HG03135 (cell line): ENCODE measurements around the gene RFTN1.
"Not testable (repeated sequence)": the region's sequence is repeated elsewhere in the genome, so short reads cannot be mapped to it uniquely, and the experiment has no call there.

Source experiments
- ATAC-seq: cut with Tn5 transposase; IDR thresholded peaks from one replicate; pipeline ENCODE4 v1.9.1; 2021; ENCODE audit warnings: mild to moderate bottlenecking, moderate library complexity; ENCODE audit not compliant: unreplicated experiment

RFTN1 gene

DNA sequence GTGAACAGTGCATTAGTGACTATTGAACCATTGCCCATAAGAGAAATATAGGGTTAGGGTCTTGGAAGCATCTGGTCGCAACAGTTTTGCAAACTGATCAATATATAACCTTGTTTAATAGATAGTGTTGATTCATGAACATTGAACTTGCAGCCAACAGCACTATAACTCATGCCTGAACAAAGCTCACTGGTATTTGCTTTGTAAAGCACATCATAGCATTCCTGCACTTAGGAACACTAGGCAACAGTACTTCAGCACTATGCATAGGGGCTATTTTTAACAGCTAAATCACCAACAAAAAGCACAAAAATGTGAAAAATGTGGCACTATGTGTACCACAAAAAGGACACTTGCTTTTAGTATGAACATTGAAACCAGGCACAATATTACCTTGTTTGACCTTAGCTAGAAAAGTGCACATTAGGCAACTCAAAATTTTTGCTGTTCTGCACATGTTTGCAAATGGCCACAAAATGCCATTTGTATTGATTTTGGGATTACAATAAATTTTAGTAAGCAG is 180.5 kb downstream of the RFTN1 start:
- ATAC-seq, result no peak

DNA sequence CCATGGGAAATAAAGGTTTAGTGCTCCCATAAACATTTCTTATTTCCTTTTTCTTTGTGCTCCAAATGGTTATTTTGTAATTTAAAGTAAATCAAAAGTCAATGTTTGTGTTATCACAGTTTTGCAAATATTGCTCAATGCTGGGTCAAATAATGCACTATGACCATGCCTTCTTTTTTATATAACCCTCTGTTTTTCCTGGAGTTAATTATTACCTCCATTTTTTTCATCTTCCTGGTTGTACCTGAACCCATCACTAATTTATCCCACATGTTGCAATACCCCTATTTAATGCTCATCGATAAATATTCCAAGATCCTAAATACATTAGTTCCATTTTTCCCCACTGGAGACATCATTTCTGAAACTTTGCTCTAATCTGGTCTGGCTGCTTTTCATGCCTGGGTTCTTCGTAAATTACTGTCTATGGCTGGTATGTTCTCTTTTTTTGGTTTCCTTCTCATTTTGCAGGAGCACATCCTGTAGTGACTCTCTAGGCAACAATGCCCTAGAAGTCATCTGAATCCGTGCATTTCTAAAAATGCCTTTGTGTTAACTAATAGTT is 182.1 kb downstream of the RFTN1 start:
- ATAC-seq, result no peak

DNA sequence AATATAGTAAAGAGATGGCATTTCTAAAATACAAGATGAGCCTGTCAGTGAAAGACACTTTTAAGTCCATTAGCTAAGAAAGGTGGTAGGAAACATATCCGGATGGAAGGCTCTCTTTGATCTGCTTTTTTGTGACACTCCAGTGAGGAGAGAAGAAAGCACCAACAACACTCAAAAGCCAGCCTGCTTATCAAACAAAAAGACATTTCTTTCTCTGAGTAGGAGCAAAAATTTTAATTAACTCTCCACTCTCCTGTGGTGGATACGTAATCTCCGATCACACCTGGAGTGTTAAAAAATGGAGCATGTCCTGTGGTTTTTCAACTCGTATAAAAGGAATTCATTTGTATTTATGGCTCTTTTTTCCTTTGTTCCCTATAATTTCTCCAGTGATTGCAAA is 183.1 kb downstream of the RFTN1 start:
- ATAC-seq, result no peak

DNA sequence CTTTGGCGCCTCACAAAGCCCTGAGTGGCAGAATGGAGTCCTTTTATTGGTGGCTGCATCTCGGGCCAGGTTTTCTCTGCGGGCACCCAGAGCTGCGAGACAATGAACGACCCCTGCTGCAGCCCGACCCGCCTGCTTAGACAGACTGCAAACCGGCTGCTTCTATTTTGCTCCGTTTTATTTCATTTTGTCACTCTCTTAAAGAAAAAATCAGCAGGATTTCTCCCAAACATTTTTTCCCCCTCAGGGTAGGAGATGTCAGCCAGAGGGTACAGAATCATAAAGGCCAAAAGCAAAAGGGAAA is 183.7 kb downstream of the RFTN1 start:
- no peak for ATAC-seq

DNA sequence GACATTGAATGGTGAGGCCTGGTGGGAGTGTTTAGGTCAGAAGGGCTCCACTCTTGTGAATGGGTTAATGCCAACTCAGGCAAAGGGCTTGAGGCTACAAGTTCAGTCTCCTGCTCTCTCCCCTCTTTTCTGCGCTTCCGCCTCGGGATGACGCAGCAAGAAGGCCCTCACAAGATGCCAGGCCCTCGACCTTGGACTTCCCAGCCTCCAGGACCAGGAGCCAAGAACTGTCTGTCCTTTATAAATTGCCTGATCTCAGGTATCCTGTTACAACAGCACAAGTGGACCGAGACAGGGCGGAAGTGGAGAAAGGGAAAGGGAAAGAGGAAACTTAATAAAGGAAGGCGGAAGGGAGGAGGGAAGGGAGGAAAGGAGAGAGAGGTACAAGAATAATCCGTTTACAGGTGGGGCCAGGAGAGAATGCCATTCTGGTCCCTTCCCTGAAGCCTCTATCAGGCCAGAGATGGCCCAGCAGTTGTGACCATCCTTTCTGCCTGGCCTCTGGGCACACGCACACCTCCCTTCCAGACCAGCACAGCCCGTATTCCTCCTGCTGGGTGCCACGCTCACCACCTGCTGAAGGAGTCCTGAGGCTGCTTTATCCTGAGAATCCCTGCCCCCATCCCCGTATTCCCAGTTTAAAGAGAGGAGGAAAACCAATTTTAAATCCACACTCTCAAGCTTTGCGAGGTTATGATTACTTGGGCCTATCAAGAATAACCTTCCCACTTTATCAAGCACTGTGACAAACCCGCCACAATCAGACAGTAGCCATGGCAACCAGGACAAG is 184.3 kb downstream of the RFTN1 start:
- no peak for ATAC-seq

DNA sequence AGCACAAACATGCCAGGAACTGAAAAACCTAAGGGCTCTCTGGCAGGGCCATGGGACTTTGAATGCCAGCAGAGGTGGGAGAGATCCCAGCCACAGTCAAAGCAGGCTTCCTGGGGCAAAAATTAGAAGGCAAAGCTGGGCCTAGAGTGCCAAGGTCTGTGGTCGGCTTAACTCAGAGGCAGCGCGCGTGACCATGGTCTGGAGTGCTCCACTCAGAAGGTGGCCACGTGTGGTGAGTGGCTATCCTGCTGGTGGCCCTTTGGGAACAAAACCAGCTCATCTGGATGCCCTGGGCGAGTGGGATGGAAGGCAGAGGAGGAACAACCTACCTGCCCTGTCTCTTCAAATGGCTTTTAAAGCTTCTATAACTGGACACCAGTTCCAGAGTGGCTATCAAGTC is 185.4 kb downstream of the RFTN1 start:
- no peak for ATAC-seq

DNA sequence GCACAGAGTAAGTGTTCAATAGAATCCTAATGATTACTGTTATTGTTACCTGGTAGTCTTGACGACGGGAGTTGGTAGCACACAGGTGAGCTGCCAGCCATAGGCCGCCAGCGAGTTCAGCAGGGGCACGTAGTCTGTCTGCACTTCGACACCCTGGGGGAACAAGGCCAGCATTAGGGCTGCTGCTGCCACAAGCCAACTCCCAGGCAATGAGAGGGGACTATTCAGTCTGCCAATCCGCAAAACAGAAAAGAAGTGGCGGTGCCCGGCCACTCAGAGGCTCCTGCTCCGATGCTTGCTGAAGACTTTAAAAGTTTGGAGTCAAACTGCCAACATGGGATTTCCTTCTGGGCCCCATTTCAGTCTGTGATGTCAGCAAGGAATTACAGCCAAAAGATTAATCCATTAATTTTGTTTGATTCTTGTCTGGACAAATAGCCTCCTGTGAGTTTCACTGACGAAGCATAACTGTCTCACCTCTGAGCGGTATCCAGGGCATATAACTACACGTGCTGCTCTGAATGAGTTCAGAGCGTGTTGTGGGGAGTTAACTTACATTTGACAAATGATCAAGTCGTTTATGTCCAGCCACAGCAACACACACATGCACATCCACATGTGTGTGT is 186.7 kb downstream of the RFTN1 start:
- ATAC-seq, result no peak

DNA sequence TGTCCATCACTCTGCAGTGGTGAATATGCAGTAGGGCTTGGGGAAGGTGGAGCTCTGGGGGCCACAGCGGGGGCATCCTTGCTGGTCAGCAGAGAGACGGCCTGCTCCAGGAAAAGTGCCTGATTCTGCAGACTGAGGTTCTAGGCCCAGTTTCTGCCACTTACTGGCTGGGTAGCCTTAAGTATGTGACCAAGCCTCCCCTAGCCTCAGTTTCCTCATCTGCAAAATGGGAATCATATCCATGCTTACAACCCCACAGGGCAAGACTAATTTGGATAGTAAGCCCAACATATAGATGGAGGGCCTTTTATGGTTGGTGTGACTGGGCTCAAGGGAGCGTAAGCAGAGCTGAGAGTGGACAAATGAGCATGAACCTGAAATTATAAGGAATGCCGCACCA is 187.6 kb downstream of the RFTN1 start:
- ATAC-seq, result no peak

DNA sequence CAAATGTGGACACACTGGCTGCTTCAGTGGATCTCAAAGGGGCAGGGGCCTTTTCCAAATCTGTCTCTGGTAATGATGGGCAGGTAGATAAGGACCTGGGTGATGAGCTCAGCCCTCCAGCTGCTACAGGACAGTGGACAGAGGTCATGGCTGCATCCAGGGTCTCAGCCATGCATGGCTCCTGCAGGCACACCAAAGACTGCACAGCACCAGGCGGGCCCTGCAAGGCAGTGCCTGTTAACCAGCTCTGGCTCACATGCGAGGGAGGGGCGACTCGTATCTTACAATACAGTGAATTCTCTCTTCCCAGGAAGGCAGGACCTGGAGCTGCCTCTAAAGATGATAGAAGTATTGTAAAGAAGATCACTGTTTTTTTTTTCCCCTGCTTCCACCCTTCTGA is 189.8 kb downstream of the RFTN1 start:
- ATAC-seq, result no peak

DNA sequence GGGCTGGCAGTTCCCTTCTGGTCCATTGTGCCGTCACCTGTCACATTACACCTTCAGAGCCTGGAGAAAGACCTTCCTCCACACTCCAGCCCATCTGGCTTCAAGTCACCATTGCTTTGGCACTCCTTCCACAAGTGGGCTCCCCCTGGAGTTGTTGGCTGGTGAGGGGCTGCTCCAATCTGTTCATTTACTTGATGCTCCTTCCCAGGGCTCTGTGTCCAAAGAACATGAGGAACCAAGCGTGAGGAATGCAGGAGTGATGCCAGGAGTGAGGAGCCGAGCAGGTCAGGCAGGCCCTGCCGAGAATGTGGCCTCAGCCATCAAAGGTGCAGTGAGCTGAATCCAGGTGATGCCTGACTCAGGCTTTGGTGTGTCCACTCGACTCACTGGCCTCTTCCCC is 191.3 kb downstream of the RFTN1 start:
- ATAC-seq, result no peak

DNA sequence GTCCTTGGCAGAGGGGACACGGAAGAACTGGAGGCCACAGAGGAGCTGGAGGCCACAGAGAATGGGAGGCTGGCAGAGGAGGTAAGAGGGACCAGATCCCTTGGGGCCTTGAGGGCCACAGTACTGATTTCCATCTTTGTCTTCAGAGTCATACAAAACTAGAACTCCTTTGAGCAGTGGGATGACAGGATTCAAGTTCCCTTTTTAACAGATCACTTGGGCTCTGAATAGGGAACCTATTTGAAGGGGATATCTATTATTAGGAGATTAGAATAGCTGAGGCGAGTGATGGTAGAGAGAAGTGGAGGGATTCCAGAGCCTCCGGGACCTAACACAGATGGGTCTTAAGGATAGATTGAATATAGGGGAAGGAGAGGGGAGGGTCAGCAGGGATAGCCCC is 192.8 kb downstream of the RFTN1 start:
- no peak for ATAC-seq

DNA sequence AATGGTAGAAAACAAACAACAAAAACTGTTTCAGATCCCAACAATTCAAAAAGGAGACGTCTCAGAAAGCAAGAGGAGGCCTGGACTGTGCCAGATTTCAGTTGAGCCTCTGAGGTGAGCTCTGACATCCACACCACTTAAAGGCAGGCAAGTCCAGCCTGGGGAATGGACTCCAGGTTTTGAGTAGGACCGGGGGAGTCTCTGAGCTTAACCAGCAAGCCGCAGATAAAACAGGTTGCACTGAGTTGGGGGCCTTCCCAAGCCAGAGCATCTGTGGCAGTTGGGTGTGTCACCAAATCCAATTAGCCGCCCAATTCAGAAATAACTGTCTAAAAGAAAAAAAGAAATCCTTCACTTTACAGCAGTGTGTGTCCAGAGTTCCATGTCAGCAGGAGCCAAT is 193.8 kb downstream of the RFTN1 start:
- ATAC-seq, result no peak

DNA sequence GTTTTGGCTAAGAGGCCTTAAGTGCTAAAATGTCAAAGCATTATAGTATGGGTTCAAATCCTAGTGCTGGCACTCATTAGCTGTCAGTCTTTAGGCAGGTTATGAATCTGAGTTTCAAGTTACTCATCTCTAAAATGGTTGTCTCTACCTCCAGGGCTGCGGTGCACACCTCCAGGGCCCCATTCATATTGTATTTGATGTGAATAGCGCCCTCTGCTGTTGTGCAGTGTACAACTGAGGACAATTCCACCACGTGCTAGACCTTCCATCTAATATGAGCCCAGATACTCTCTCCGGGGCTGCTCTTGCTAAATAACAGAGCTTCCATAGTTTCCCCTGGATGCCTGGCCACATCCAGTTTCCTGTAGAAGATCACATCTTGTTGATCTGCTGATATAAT is 194.2 kb downstream of the RFTN1 start:
- ATAC-seq, result no peak

DNA sequence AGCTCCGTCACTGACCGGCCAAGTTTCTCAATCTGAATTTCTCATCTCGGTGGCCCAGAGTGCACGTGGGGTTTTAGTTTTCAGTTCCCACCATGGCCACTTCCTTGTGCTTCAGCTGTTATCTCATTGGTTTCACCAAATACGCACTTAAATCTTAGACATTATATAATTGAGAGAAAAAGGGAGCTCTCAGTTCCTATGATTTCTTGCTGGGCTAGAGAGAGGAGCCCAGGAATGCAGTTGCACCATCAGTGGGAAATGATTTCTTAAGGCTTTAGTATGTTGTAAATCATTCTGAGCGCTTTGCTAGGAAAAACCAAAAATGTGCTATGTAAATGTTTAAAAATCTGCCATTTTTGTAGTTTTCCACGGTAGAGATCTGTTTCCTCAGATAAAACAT is 195.3 kb downstream of the RFTN1 start:
- ATAC-seq, result no peak

DNA sequence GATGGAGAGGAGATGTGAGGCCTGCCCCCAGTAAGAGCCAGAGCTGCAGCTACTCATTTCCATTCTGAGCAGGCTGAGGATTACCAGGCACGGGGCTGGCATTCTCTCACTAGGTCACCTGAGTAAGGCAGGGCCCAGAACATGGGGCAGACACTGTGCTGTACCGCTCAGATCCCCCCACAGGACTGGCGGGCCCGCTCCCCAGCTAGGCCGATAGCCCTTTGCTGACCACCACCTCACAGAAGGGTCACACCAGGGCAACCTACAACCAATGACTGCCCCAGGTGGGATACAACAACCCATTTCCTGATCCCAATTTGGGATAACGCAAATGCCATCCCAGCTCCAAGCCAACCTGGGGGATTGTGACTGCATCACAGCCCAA is 195.9 kb downstream of the RFTN1 start:
- ATAC-seq, result no peak

DNA sequence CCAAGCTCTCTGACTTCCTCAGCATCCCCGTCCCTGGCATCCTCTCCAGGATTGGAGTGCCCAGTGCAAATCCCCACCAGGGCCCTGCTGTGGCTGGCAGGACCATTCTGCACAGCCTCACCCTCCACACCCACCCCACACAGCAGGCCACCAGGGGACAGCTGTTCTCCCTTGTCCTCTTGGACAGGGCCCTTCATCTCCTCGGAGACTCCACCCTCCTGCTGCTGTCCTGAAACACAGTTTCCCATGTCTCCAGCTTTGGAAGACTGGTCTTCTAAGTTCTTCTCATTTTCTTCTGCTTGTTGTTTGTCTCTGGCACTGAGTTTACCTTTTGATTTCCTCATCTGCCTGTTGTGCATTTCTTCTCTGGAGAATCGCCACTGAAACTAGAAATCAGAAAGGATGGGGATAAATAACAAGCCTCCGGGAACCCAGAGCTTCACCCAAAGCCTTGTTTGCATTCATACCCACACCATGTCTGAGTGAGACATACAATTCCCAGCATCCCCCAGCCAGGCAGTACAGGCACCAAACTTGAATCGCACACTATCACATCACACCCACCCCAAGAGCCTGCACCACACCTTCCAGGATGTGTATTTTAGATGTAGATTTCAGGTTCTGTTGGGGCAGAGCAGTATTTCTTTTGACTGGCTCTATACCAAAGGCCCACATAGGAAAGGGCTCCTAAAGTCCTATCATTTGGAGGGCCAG is 196.5 kb downstream of the RFTN1 start:
- no peak for ATAC-seq

DNA sequence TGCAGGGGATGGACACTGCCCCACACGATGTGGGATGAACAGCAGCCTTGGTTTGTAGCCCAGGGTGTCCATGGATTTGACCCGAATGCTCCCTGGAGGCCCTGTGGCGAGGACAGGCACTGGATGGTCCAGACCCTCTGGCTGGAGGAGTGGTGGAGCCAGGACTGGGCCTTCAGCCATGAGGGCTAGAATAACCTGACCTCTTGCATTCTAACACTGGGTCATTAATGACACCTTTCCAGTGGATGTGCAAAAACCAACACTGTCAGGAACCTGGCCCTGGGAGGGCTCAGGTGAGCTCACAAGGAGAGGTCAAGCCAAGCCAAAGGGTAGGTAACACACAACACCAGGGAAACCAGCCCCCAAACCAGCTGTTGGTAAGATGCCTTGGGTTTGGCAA is 197.1 kb downstream of the RFTN1 start:
- no peak for ATAC-seq

DNA sequence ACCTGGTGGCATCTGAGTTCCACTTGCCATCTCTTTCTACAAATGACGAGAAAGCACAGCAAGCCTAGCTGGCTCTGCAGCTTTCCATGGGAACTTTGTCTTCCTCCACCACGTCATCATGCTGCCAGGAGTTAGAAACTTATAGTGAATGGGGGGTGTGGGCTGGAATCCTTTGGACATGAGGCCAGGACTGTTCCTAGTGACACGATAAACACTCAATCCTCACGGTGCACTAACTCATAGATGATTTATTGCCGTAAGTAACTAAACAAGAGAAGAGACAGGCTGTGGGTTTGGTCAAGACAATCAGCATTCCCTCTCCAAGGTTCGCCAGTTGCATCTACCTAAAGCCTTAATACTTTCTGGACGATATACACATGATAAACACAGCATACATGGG is 197.9 kb downstream of the RFTN1 start:
- ATAC-seq, result no peak

DNA sequence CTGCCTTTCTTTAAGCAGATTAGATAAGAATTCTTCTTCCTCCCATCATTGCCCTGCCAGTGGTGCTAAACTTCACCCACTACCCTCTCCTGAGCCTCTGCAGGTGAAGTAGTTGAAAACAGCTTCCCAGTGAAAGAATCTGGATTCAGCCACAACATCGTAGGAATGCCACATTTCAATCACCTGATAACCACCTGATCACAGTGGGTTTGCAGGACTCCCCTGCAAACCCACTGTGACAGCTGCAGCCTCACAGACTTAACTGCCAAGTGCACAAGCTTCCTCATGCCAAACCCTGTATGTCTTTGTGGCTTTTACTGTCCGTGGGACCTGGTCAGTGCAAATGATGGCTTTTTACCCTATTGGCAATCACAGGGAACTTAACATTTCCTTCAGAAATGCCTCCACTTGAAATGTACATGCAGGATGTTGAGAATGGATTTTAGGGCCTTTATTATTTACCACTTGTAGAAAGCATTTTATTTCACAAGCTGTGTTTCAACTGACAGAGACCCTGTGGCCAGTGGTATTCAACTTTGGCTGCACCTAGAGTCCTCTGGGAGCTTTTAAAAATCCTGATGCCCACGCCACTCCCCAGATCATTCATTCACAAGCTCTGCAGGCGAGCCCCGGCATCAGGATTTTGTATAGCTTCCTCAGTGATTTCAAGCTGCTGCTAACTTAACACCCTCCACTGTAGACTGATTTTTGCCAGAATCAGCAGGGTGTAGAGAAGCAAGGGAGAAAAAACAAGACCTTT is 199.4 kb downstream of the RFTN1 start:
- ATAC-seq, result no peak

DNA sequence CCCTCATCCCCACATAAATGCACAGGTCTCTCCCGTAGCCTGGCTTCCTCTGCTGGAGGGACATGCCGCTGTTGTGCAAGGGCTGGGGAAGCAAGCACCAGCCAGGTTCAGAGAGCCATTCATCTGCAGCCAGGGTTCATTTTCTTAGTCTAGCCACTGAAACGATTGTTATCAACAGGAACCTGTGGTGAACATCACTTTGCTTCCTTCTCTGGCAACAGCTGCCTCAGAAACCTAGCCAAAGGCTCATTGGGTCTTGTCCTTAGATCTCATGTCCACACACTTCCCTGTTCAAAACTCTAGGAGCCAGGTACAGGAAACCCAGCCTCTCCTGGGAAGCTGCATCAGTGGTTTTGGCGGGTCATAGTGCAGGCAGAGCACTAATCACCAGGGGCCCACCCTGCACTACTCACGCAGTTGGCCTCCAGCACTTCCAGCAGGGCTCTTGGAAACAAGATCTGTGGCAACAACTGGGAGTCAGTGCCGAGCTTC is 201.5 kb downstream of the RFTN1 start:
- ATAC-seq, result peak; percentile 69

DNA sequence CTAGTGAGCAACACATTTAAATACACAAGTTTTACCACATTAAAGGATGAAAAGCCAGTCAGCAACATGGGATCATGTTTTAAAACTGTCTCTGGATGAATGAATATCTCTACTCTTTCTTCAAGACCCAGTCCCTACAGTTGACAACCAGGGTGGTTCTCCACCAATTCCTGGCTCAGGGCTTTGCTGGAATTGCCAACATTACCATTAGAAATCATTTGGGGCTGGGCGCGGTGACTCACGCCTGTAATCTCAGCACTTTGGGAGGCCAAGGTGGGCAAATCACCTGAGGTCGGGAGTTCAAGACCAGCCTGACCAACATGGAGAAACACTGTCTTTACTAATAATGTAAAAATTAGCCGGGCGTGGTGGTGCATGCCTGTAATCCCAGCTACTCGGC is 203.0 kb downstream of the RFTN1 start:
- ATAC-seq, result not testable (repeated sequence)
